Stimulated activated memory B cell treated with anti-CD40 and anti-IgM and Interleukin-4, amounts not matched to agents 10 μg/mL and 1 μg/mL and 100 μg/mL, for 72 hours (primary cell): ENCODE measurements around the gene CPA3.

Experiments
- ATAC-seq: fragments of 150-1000 bp; cut with Tn5 transposase; 2 replicates; pipeline ENCODE4 v1.10.0; 2021
- H3K27ac Mint-ChIP-seq: one replicate; pipeline ENCODE4 v1.8.0; 2022; ENCODE audit warnings: mild to moderate bottlenecking, mixed read lengths
- H3K27me3 Mint-ChIP-seq: one replicate; pipeline ENCODE4 v1.8.0; 2022; ENCODE audit warnings: mixed read lengths
- H3K36me3 Mint-ChIP-seq: one replicate; pipeline ENCODE4 v1.8.0; 2022; ENCODE audit warnings: mixed read lengths
- H3K4me1 Mint-ChIP-seq: one replicate; pipeline ENCODE4 v1.8.0; 2022; ENCODE audit warnings: mixed read lengths
- H3K4me3 Mint-ChIP-seq: one replicate; pipeline ENCODE4 v1.8.0; 2022; ENCODE audit warnings: mild to moderate bottlenecking, moderate library complexity, mixed read lengths
- H3K9me3 Mint-ChIP-seq: one replicate; pipeline ENCODE4 v1.8.0; 2022; ENCODE audit warnings: mixed read lengths

CPA3 gene

GRCh38 chr3:148847351-148847750 lies 17.7 kb upstream of the CPA3 start:
- Mint-ChIP-seq H3K27ac (no peak overlapping the region), H3K9me3 (no peaks in the 10 kb centered on the region), H3K4me1 (no peaks in the 10 kb centered on the region), H3K27me3 (no peaks in the 10 kb centered on the region), H3K36me3 (no peaks in the 10 kb centered on the region), H3K4me3 (no peak overlapping the region)
- no peak for ATAC-seq

DNA sequence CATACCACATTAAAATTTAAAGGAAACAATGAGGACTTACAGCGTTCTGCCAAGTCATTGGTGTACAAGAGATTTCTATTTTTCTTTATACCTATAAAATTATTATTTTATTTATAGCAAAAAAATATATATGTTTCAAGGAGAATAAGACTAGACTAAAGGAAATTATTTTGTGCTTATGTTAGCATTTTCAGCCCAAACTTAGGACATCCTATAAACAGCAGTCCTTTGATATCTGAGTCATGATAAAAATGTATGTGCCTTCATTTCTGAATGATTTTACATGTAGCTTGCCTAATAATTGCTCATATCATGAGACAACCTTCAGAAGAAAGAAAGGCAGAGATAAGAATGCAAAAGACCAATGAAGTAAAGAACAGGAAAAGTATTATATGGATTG lies 16.7 kb upstream of the CPA3 start:
- H3K27ac Mint-ChIP-seq, result no peak overlapping the region
- H3K4me1 Mint-ChIP-seq, result no peaks in the 10 kb centered on the region

GRCh38 chr3:148852271-148852992 lies 12.7 kb upstream of the CPA3 start:
- no peaks in the 10 kb centered on the region for H3K9me3 Mint-ChIP-seq
- no peak for ATAC-seq
- H3K4me3 Mint-ChIP-seq, result no peak overlapping the region
- H3K4me1 Mint-ChIP-seq, result no peaks in the 10 kb centered on the region
- H3K27me3 Mint-ChIP-seq, result no peaks in the 10 kb centered on the region
- H3K36me3 Mint-ChIP-seq, result no peaks in the 10 kb centered on the region
- H3K27ac Mint-ChIP-seq, result no peak overlapping the region

More for the DNA sequence above, 16.7 kb upstream of the CPA3 start:
- H3K9me3 Mint-ChIP-seq, result no peaks in the 10 kb centered on the region
- no peak overlapping the region for H3K4me3 Mint-ChIP-seq
- no peak for ATAC-seq
- no peaks in the 10 kb centered on the region for H3K36me3 Mint-ChIP-seq
- no peaks in the 10 kb centered on the region for H3K27me3 Mint-ChIP-seq

DNA sequence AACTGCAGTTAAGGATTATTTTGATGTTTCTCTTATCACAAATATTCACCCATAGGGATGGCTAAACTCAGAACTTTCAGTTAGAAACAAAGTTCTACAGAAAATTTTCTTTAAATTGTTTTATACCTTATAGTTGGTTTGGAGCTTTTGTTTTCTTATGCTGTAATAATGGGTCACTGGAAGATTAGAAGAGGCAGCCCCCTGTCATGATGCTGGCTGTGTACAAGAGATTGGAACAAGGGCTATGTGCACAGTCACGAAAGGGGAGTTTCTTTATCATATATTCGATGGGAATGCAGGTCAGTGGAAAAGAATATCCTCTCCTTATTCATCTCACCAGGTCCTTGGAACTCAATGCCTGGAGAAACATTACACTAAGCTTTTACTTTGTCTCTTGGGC lies 12.0 kb upstream of the CPA3 start:
- no peaks in the 10 kb centered on the region for H3K36me3 Mint-ChIP-seq
- no peak overlapping the region for H3K27ac Mint-ChIP-seq
- no peaks in the 10 kb centered on the region for H3K4me1 Mint-ChIP-seq
- H3K27me3 Mint-ChIP-seq, result no peaks in the 10 kb centered on the region
- H3K9me3 Mint-ChIP-seq, result no peaks in the 10 kb centered on the region
- ATAC-seq, result no peak
- no peak overlapping the region for H3K4me3 Mint-ChIP-seq

DNA sequence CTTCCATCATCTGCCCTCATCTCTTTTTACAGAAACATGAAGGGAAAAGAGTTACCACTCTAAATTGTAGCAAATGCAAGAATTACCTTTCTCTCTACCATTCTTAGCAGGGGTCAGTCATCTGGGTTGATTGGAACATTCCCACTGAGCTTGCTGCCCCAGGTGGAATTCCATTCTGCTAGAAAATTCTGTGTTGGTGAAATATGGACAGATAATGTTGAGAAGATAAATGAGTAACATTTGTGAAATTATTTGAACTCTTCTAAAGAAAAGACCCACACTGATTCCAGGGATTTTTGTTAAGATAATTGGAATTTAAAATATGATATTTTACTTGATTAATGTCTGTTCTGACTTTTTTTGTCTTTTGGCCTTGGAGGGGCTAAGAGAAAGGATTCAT lies 11.0 kb upstream of the CPA3 start:
- H3K36me3 Mint-ChIP-seq, result no peaks in the 10 kb centered on the region
- H3K27me3 Mint-ChIP-seq, result no peaks in the 10 kb centered on the region
- H3K4me3 Mint-ChIP-seq, result no peak overlapping the region
- no peak for ATAC-seq
- no peaks in the 10 kb centered on the region for H3K4me1 Mint-ChIP-seq
- no peak overlapping the region for H3K27ac Mint-ChIP-seq
- no peaks in the 10 kb centered on the region for H3K9me3 Mint-ChIP-seq

GRCh38 chr3:148856384-148856783 lies 8.7 kb upstream of the CPA3 start:
- no peaks in the 10 kb centered on the region for H3K4me1 Mint-ChIP-seq
- no peaks in the 10 kb centered on the region for H3K27me3 Mint-ChIP-seq
- no peaks in the 10 kb centered on the region for H3K9me3 Mint-ChIP-seq
- ATAC-seq, result no peak
- H3K36me3 Mint-ChIP-seq, result no peaks in the 10 kb centered on the region
- no peak overlapping the region for H3K4me3 Mint-ChIP-seq
- no peak overlapping the region for H3K27ac Mint-ChIP-seq

GRCh38 chr3:148857316-148857715 lies 7.8 kb upstream of the CPA3 start:
- H3K4me1 Mint-ChIP-seq, result no peaks in the 10 kb centered on the region
- ATAC-seq, result no peak
- H3K27ac Mint-ChIP-seq, result no peak overlapping the region
- H3K36me3 Mint-ChIP-seq, result no peaks in the 10 kb centered on the region
- peaks cover 7% of the 10 kb centered on the region for H3K27me3 Mint-ChIP-seq
- H3K4me3 Mint-ChIP-seq, result no peak overlapping the region
- H3K9me3 Mint-ChIP-seq, result no peaks in the 10 kb centered on the region

DNA sequence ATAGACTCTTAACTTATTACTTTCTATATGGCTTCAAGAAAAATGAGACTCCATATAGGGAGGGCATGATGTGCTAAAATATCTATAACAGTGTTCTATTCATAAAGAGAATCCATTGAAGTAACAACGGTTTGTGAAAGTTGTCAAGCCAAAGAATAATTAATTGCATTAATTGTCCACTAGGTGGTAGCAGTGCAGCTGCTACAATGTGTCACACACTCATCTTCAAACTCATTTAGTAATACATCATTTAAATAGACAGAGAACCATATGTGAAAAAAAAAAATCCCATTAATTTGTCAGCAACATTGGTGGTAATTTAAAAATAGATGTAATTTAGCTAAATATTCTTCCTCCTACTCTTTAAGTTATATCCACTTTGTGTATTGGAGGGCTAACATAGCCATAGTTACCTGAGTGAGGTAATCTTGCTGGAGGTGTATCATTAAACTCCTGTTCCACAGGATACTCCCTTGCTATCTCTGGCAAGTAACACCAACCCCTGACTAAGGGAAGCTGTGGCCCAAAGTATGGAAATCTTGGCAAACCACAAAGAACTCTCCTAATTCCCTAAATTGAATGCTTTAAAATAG lies 3.7 kb upstream of the CPA3 start:
- H3K4me1 Mint-ChIP-seq, result no peaks in the 10 kb centered on the region
- H3K4me3 Mint-ChIP-seq, result no peak overlapping the region
- ATAC-seq, result no peak
- no peaks in the 10 kb centered on the region for H3K36me3 Mint-ChIP-seq
- H3K27ac Mint-ChIP-seq, result no peak overlapping the region
- H3K27me3 Mint-ChIP-seq, result peaks cover 13% of the 10 kb centered on the region
- no peaks in the 10 kb centered on the region for H3K9me3 Mint-ChIP-seq

DNA sequence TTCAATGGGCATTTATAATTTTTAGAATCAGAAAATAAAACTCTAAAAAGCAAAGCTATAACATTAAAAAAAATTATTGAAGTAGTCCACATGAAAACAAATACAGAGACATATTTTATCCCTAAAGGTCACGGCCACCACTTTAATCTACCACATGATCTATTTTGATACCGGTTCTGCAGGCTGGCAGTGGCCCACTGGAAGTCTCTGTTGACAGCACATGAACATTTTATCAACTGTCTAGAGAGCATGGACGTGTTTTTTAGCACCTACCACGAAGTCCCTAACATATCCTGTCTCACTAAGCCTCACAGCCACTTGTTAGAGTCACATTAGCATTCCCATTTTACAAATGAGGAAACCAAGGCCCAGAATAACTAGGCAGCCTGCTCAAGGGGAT lies 1.8 kb upstream of the CPA3 start:
- H3K27me3 Mint-ChIP-seq, result peaks cover 32% of the 10 kb centered on the region
- H3K4me3 Mint-ChIP-seq, result no peak overlapping the region
- no peak for ATAC-seq
- H3K9me3 Mint-ChIP-seq, result no peaks in the 10 kb centered on the region
- no peak overlapping the region for H3K27ac Mint-ChIP-seq
- H3K4me1 Mint-ChIP-seq, result no peaks in the 10 kb centered on the region
- no peaks in the 10 kb centered on the region for H3K36me3 Mint-ChIP-seq

GRCh38 chr3:148863814-148864213 lies 1.3 kb upstream of the CPA3 start:
- Mint-ChIP-seq H3K4me3 (no peak overlapping the region), H3K9me3 (no peaks in the 10 kb centered on the region), H3K36me3 (no peaks in the 10 kb centered on the region), H3K27ac (no peak overlapping the region), H3K27me3 (peaks cover 34% of the 10 kb centered on the region), H3K4me1 (no peaks in the 10 kb centered on the region)
- ATAC-seq, result no peak

- H3K4me3 Mint-ChIP-seq, result no peak overlapping the region
- H3K9me3 Mint-ChIP-seq, result no peaks in the 10 kb centered on the region
- ATAC-seq, result no peak
- H3K36me3 Mint-ChIP-seq, result no peaks in the 10 kb centered on the region
- no peak overlapping the region for H3K27ac Mint-ChIP-seq
- H3K4me1 Mint-ChIP-seq, result no peaks in the 10 kb centered on the region
- H3K27me3 Mint-ChIP-seq, result peaks cover 34% of the 10 kb centered on the region
Measured at GRCh38 chr3:148866261-148866660, 1.2 kb downstream of the CPA3 start.

GRCh38 chr3:148873270-148873927 lies 8.3 kb downstream of the CPA3 start:
- no peaks in the 10 kb centered on the region for H3K9me3 Mint-ChIP-seq
- H3K4me3 Mint-ChIP-seq, result no peak overlapping the region
- H3K27ac Mint-ChIP-seq, result no peak overlapping the region
- peaks cover 10% of the 10 kb centered on the region for H3K27me3 Mint-ChIP-seq
- no peaks in the 10 kb centered on the region for H3K36me3 Mint-ChIP-seq
- ATAC-seq, result peak; percentile 25
- no peaks in the 10 kb centered on the region for H3K4me1 Mint-ChIP-seq

GRCh38 chr3:148873977-148874376 lies 8.9 kb downstream of the CPA3 start:
- Mint-ChIP-seq H3K4me1 (no peaks in the 10 kb centered on the region), H3K4me3 (no peak overlapping the region), H3K27me3 (peaks cover 10% of the 10 kb centered on the region), H3K27ac (no peak overlapping the region), H3K9me3 (no peaks in the 10 kb centered on the region), H3K36me3 (no peaks in the 10 kb centered on the region)
- no peak for ATAC-seq

GRCh38 chr3:148878095-148878494 lies 13.0 kb downstream of the CPA3 start:
- no peak for ATAC-seq
- H3K36me3 Mint-ChIP-seq, result no peaks in the 10 kb centered on the region
- no peaks in the 10 kb centered on the region for H3K9me3 Mint-ChIP-seq
- H3K27ac Mint-ChIP-seq, result no peak overlapping the region
- no peak overlapping the region for H3K4me3 Mint-ChIP-seq
- H3K4me1 Mint-ChIP-seq, result no peaks in the 10 kb centered on the region
- peaks cover 10% of the 10 kb centered on the region for H3K27me3 Mint-ChIP-seq

- Mint-ChIP-seq H3K4me1 (no peaks in the 10 kb centered on the region), H3K27ac (no peak overlapping the region), H3K4me3 (no peak overlapping the region)
Measured at GRCh38 chr3:148879256-148879655, 14.2 kb downstream of the CPA3 start.

DNA sequence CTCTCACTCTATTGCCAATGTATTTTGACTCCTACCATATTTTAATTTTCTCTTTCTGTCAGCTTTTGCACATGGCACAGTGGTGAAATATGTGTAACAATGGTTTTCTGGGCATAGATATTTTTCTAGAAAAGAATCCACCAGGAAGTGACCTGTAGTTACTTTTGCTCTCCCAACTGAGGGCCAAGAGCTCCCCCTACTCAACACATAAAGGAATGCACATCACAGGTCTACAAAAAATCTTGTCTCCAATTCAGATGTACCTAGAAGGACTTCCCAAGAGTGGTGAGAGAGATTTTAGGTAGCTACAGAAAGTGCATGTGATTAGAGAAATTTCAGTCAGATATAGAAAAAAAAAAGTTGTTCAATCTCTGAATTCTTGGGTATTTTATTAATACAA lies 15.6 kb downstream of the CPA3 start:
- ATAC-seq, result no peak
- Mint-ChIP-seq H3K4me1 (no peaks in the 10 kb centered on the region), H3K27ac (no peak overlapping the region), H3K36me3 (no peaks in the 10 kb centered on the region), H3K9me3 (no peaks in the 10 kb centered on the region), H3K27me3 (peaks cover 10% of the 10 kb centered on the region), H3K4me3 (no peak overlapping the region)

More at GRCh38 chr3:148879256-148879655, 14.2 kb downstream of the CPA3 start:
- H3K27me3 Mint-ChIP-seq, result peaks cover 10% of the 10 kb centered on the region
- H3K36me3 Mint-ChIP-seq, result no peaks in the 10 kb centered on the region
- no peak for ATAC-seq
- no peaks in the 10 kb centered on the region for H3K9me3 Mint-ChIP-seq
